Psoas muscle (tissue), 8 donors: Measurements from ENCODE around the gene TSPAN14. TPM values are rescaled to one million over a fixed set of nuclear protein-coding genes. Genes with fewer than 3 reads are reported as not detected.

ENCODE experiments used
- ATAC-seq, 4 donors: fragments of 200-7000 bp; cut with Tn5 transposase; one replicate each; pipeline ENCODE4 v1.9.1; 2020; ENCODE audit warnings: moderate library complexity in 3 of 4, mild to moderate bottlenecking in 2 of 4
- DNase-seq, 2 donors: peaks; one replicate each; pipeline ENCODE4 v3.0.0-alpha.2; 2020
- H3K27ac ChIP-seq: fragments of 200-600 bp; one replicate; pipeline ENCODE4 v1.8.0; 2022
- H3K27me3 ChIP-seq, 3 donors: fragments of 200-600 bp in 1 of 3; one replicate each; pipeline versions ENCODE4 v1.6.1 to v1.8.0; 2013 to 2022; ENCODE audit warnings: low read length in 2 of 3, mild to moderate bottlenecking in 2 of 3, moderate library complexity in 1 of 3; ENCODE audit not compliant: insufficient read depth in 3 of 3
- H3K36me3 ChIP-seq, 2 donors: fragments of 200-600 bp in 1 of 2; one replicate each; pipeline versions ENCODE4 v1.6.1 to v1.8.0; 2013 to 2022; ENCODE audit warnings: low read depth in 1 of 2, mild to moderate bottlenecking in 1 of 2, moderate library complexity in 1 of 2; ENCODE audit not compliant: insufficient read depth in 1 of 2
- H3K4me1 ChIP-seq: fragments of 200-600 bp; one replicate; pipeline ENCODE4 v1.8.0; 2022
- H3K4me3 ChIP-seq: fragments of 200-600 bp; one replicate; pipeline ENCODE4 v1.8.0; 2022; ENCODE audit warnings: mild to moderate bottlenecking
- H3K9me3 ChIP-seq: fragments of 200-600 bp; one replicate; pipeline ENCODE4 v1.8.0; 2022
- CTCF ChIP-seq: fragments of 200-600 bp; IDR thresholded peaks from one replicate; pipeline ENCODE4 v1.8.0; 2022; ENCODE audit warnings: antibody characterized with exemption
- WGBS, 3 donors: extraction: QIAGEN DNeasy Blood & Tissue Kit; methylation state at CpG; one replicate each; pipeline versions ENCODE4 v1.1.6 to v1.1.7; 2013; 5-methylcytosine and 5-hydroxymethylcytosine counted together
- intact Hi-C, 2 donors: fragments of 100-400 bp; cut with DNase I; formaldehyde crosslinking; loops; one replicate each; pipeline versions ENCODE4 v1.11.0 to v1.14.2; 2022
- polyA plus RNA-seq, 3 donors: library from polyadenylated mRNA; stranded (reverse); fragments of 200-250 nt; gene quantifications; one replicate each; pipeline ENCODE4 v1.2.3, GENCODE V29; 2013
- total RNA-seq, 4 donors: library from RNA; stranded (reverse); fragmentation: NEBNext Ultra II Directional in 2 of 4; extraction: Animal tissue kit (Norgen Biotek cat#: 25700) in 2 of 4; gene quantifications; one replicate each; pipeline versions ENCODE4 v1.2.1 to v1.2.4, GENCODE V29; 2021 to 2023
- donor health status: healthy with polysubstance abuse.
- donor health status: DM: no; HTN: no; CAD: no; lungs with moderate emphysema.
- donor health status: Bipolar disorder and iron deficiency.
- donor health status: healthy.
- donor health status: DM: yes; HTN: yes; CAD: no.
- donor health status: DM: no; HTN: no; CAD: no.
- donor health status: DM: no; HTN: no; CAD: no.
- donor health status: DM: yes; HTN: yes; CAD: no.

The TSPAN14 gene
- total and polyA plus RNA-seq, 7 donors, result 19.4 to 33.3 (median 23.9) TPM

GRCh38 chr10:80429521-80429973, 24.6 kb upstream of the TSPAN14 start:
- WGBS, 3 donors, result 82 to 93% (median 90%) methylated on average over 8 to 9 of the region's 9 CpGs
- Histone ChIP-seq H3K27ac (no peak overlapping the region), H3K36me3 (peaks cover 5 to 65% of the 10 kb centered on the region in 2 donors), H3K9me3 (no peaks in the 10 kb centered on the region), H3K4me1 (no peaks in the 10 kb centered on the region), H3K27me3 (no peaks in the 10 kb centered on the region), H3K4me3 (no peak overlapping the region)
- ATAC-seq (peak in 1 of 4 donors; percentile 48), DNase-seq (no peak)
- intact Hi-C loops, result no loop called here
- TF ChIP-seq CTCF, result no peak

- H3K4me1 ChIP-seq, result no peaks in the 10 kb centered on the region
- ATAC-seq (no peak), DNase-seq (no peak)
- no peaks in the 10 kb centered on the region for H3K9me3 ChIP-seq
- intact Hi-C loops, result no loop called here
- H3K27me3 ChIP-seq, result no peaks in the 10 kb centered on the region
- TF ChIP-seq CTCF, result no peak
- WGBS, 3 donors, result 78 to 85% (median 84%) methylated on average over 3 of the region's 3 CpGs
- H3K4me3 ChIP-seq, result no peak overlapping the region
- H3K36me3 ChIP-seq, result peaks cover 2 to 32% of the 10 kb centered on the region in 2 donors
- no peak overlapping the region for H3K27ac ChIP-seq
Measured at GRCh38 chr10:80433134-80433533, 21.0 kb upstream of the TSPAN14 start.

- Histone ChIP-seq H3K27me3 (no peaks in the 10 kb centered on the region), H3K4me3 (no peak overlapping the region), H3K36me3 (peaks cover 2 to 17% of the 10 kb centered on the region in 2 donors), H3K9me3 (no peaks in the 10 kb centered on the region), H3K27ac (no peak overlapping the region), H3K4me1 (no peaks in the 10 kb centered on the region)
- no peak for ATAC-seq
- 57 to 78% (median 78%) methylated on average over 6 of the region's 6 CpGs for WGBS, 3 donors
- no peak for TF ChIP-seq CTCF
- no peak for DNase-seq
- intact Hi-C loops, result no loop called here
Measured at GRCh38 chr10:80436446-80437098, 17.5 kb upstream of the TSPAN14 start.

DNA sequence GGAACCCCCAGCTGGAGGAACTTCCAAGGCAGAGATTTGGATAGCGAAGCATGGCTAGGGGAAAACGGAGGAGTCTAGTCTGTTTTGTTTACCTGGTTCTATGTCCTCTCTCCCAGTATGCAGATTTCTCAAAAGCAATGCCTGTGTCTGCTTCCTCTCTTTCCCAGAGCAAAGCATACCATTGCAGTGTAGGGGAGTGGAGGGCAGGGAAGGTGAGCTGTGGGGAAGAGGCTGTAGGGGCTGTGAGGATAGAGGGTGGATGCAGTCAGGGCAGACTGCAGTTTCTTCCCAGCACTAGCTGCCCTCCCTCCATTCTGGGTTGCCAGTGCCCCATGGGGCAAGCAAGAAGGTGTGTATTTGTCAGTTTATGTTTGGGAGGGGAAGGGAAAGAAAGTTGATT, 16.9 kb upstream of the TSPAN14 start:
- ATAC-seq, result no peak
- intact Hi-C loops, result no loop called here
- peaks cover 2 to 10% of the 10 kb centered on the region in 2 donors for H3K36me3 ChIP-seq
- no peak for TF ChIP-seq CTCF
- DNase-seq, result no peak
- H3K27me3 ChIP-seq, result no peaks in the 10 kb centered on the region
- no peaks in the 10 kb centered on the region for H3K4me1 ChIP-seq
- H3K9me3 ChIP-seq, result no peaks in the 10 kb centered on the region
- no peak overlapping the region for H3K27ac ChIP-seq
- H3K4me3 ChIP-seq, result no peak overlapping the region
- 65 to 84% (median 75%) methylated on average over 2 of the region's 2 CpGs for WGBS, 3 donors

DNA sequence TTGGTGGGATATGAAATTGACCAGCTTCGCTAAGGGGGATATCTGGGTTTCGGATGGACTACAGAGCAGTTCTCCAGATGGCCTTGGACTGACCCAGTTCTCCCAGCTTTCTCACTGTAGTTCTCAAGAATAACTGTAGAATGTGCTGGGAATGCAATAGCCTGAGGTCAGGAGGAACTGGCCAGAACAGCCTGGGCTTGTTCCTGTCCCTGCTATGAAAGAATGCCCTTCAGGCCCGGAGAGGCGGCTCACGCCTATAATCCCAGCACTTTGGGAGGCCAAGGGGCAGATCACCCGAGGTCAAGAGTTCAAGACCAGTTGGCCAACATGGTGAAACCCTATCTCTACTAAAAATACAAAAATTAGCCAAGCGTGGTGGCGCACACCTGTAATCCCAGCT, 12.3 kb upstream of the TSPAN14 start:
- Histone ChIP-seq H3K27ac (no peak overlapping the region), H3K9me3 (no peaks in the 10 kb centered on the region), H3K36me3 (no peaks in the 10 kb centered on the region), H3K4me3 (no peak overlapping the region), H3K27me3 (no peaks in the 10 kb centered on the region), H3K4me1 (no peaks in the 10 kb centered on the region)
- ATAC-seq, result no peak
- WGBS, 3 donors, result 89 to 96% (median 90%) methylated on average over 8 of the region's 8 CpGs
- no peak for DNase-seq
- intact Hi-C loops, result loop anchor here (5.0 kb wide), 2 partner anchors 55 to 60 kb away; no protein-coding TSS in a partner anchor
- TF ChIP-seq CTCF, result no peak
